ENCODE data around the gene FCHSD2. TPM values are rescaled to one million over a fixed set of nuclear protein-coding genes. Genes with fewer than 3 reads are reported as not detected.
"Not testable (repeated sequence)": the region's sequence is repeated elsewhere in the genome, so short reads cannot be mapped to it uniquely, and the experiment has no call there.

The FCHSD2 gene
- total RNA-seq, 1 donor from 2014 or later, result 22.2 TPM

GRCh38 chr11:72807792-72808191 lies 334.3 kb downstream of the FCHSD2 start:
- H3K4me1 Mint-ChIP-seq, result peaks cover 15% of the 10 kb centered on the region
- no peak overlapping the region for H3K27ac Mint-ChIP-seq
- H3K9me3 Mint-ChIP-seq, result no peaks in the 10 kb centered on the region
- H3K27me3 ChIP-seq, result no peaks in the 10 kb centered on the region
- no peak overlapping the region for H3K4me3 Mint-ChIP-seq
- peaks cover 7% of the 10 kb centered on the region for H3F3A ChIP-seq (ENCODE audit: low read depth)
- H3K9me3 ChIP-seq (ENCODE audit: low read depth), result no peaks in the 10 kb centered on the region
- H2AFZ ChIP-seq (replicated peaks), result no peak overlapping the region
- H3K4me2 ChIP-seq, result no peak overlapping the region
- H3K4me1 ChIP-seq, result peaks cover 3% of the 10 kb centered on the region
- H3K4me3 ChIP-seq, result no peak overlapping the region
- peaks cover 4% of the 10 kb centered on the region for H3K79me2 ChIP-seq (ENCODE audit: low read depth)
- H3K27ac ChIP-seq, result no peak overlapping the region
- H4K20me1 ChIP-seq (ENCODE audit: low read depth), result no peaks in the 10 kb centered on the region
- peak; percentile 0 for DNase-seq (ENCODE audit: low spot score)
- no peak overlapping the region for H3K9ac ChIP-seq
- H3K27me3 Mint-ChIP-seq (ENCODE audit: insufficient read depth, low read depth), result peaks cover 5% of the 10 kb centered on the region
- no peak for TF ChIP-seq EZH2phosphoT487 (IDR thresholded peaks at IDR 0.05)
- no peak for TF ChIP-seq EZH2 (IDR thresholded peaks at IDR 0.05)
- no peak for TF ChIP-seq CTCF (IDR thresholded peaks at IDR 0.05)
- H3K36me3 Mint-ChIP-seq, result peaks cover 8% of the 10 kb centered on the region
- no peaks in the 10 kb centered on the region for H3K36me3 ChIP-seq

- no peak overlapping the region for H2AFZ ChIP-seq (replicated peaks)
- H3K27me3 ChIP-seq, result no peaks in the 10 kb centered on the region
- TF ChIP-seq EZH2phosphoT487 (IDR thresholded peaks at IDR 0.05) (no peak), CTCF (IDR thresholded peaks at IDR 0.05) (no peak), EZH2 (IDR thresholded peaks at IDR 0.05) (no peak)
- peaks cover 4% of the 10 kb centered on the region for H3K79me2 ChIP-seq (ENCODE audit: low read depth)
- H3K9me3 Mint-ChIP-seq, result no peaks in the 10 kb centered on the region
- no peaks in the 10 kb centered on the region for H3K4me1 ChIP-seq
- H4K20me1 ChIP-seq (ENCODE audit: low read depth), result no peaks in the 10 kb centered on the region
- DNase-seq (ENCODE audit: low spot score), result peak; percentile 0
- no peak overlapping the region for H3K9ac ChIP-seq
- H3K36me3 Mint-ChIP-seq, result peaks cover 12% of the 10 kb centered on the region
- peaks cover 5% of the 10 kb centered on the region for H3K27me3 Mint-ChIP-seq (ENCODE audit: insufficient read depth, low read depth)
- no peak overlapping the region for H3K4me3 ChIP-seq
- H3K4me3 Mint-ChIP-seq, result no peak overlapping the region
- H3K4me1 Mint-ChIP-seq, result peaks cover 11% of the 10 kb centered on the region
- no peak overlapping the region for H3K4me2 ChIP-seq
- no peaks in the 10 kb centered on the region for H3K36me3 ChIP-seq
- H3F3A ChIP-seq (ENCODE audit: low read depth), result peaks cover 7% of the 10 kb centered on the region
- no peaks in the 10 kb centered on the region for H3K9me3 ChIP-seq (ENCODE audit: low read depth)
- no peak overlapping the region for H3K27ac Mint-ChIP-seq
- no peak overlapping the region for H3K27ac ChIP-seq
Measured at GRCh38 chr11:72807021-72807693, 335.0 kb downstream of the FCHSD2 start.

GRCh38 chr11:72806378-72806777 lies 335.7 kb downstream of the FCHSD2 start:
- H3K4me3 ChIP-seq; H4K20me1 ChIP-seq (ENCODE audit: low read depth); H3K9me3 Mint-ChIP-seq; H3K27ac Mint-ChIP-seq; DNase-seq (ENCODE audit: low spot score); H3K4me1 Mint-ChIP-seq; H3K36me3 ChIP-seq; H2AFZ ChIP-seq (replicated peaks); H3K27me3 Mint-ChIP-seq (ENCODE audit: insufficient read depth, low read depth); H3K4me3 Mint-ChIP-seq; H3K27me3 ChIP-seq; H3K9ac ChIP-seq; H3K9me3 ChIP-seq (ENCODE audit: low read depth); H3K4me1 ChIP-seq; H3F3A ChIP-seq (ENCODE audit: low read depth); H3K4me2 ChIP-seq; H3K79me2 ChIP-seq (ENCODE audit: low read depth); H3K27ac ChIP-seq: not testable (repeated sequence)
- peaks cover 12% of the 10 kb centered on the region for H3K36me3 Mint-ChIP-seq

- Mint-ChIP-seq H3K4me3 (no peak overlapping the region), H3K36me3 (peaks cover 8% of the 10 kb centered on the region), H3K9me3 (no peaks in the 10 kb centered on the region), H3K27me3 (ENCODE audit: insufficient read depth, low read depth) (no peaks in the 10 kb centered on the region), H3K27ac (no peak overlapping the region), H3K4me1 (peaks cover 3% of the 10 kb centered on the region)
- Histone ChIP-seq H3K4me3 (no peak overlapping the region), H4K20me1 (ENCODE audit: low read depth) (no peaks in the 10 kb centered on the region), H3K9me3 (ENCODE audit: low read depth) (no peaks in the 10 kb centered on the region), H3K36me3 (no peaks in the 10 kb centered on the region), H3K27me3 (no peaks in the 10 kb centered on the region), H3K9ac (no peak overlapping the region), H3K4me1 (no peaks in the 10 kb centered on the region), H3K79me2 (ENCODE audit: low read depth) (no peaks in the 10 kb centered on the region), H3F3A (ENCODE audit: low read depth) (peaks cover 7% of the 10 kb centered on the region), H3K4me2 (no peak overlapping the region), H3K27ac (no peak overlapping the region), H2AFZ (replicated peaks) (no peak overlapping the region)
- DNase-seq (ENCODE audit: low spot score), result no peak
- TF ChIP-seq CTCF (IDR thresholded peaks at IDR 0.05) (no peak), EZH2phosphoT487 (IDR thresholded peaks at IDR 0.05) (no peak)
Measured at GRCh38 chr11:72805216-72805615, 336.9 kb downstream of the FCHSD2 start.
